Left lobe of liver (tissue), 2 donors: ENCODE results near the gene OTC. TPM values are rescaled to one million over a fixed set of nuclear protein-coding genes. Genes with fewer than 3 reads are reported as not detected.

Experiments used
- ATAC-seq: fragments of 200-7000 bp; cut with Tn5 transposase; one replicate; pipeline ENCODE4 v1.9.1; 2020; ENCODE audit warnings: mild to moderate bottlenecking, moderate library complexity
- DNase-seq: peaks from one replicate; pipeline ENCODE4 v3.0.0-alpha.2; 2020; ENCODE audit warnings: low spot score
- total RNA-seq: library from RNA; stranded (reverse); gene quantifications from one replicate; pipeline ENCODE4 v1.2.1, GENCODE V29; 2021
- donor health status: DM: no; HTN: no; CAD: no; lungs with moderate emphysema.
- donor health status: DM: no; HTN: yes; CAD: no.

OTC gene
- total RNA-seq, 1 donor from 2014 or later: 94.6 TPM

DNA sequence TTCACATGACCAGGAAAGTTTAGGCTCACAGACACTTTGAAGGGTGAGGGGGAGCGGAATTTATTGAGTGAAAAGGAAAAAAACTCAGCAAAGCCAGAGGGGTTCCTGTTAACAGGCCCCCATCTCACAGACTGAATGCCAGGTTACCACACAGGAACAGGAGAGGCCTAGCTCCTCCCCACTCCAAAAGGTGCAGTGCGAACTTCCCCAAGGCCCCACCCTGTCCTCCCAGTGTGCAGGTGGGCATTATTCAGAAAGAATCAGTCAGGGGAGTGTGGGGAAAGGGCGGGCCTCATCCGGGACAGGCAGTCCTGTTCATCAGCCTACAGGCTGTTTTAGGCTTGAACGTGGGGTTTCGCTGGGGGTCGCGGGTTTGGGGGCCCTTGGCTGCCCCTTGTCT is 4.0 kb downstream of the OTC start:
- no peak for ATAC-seq
- no peak for DNase-seq

DNA sequence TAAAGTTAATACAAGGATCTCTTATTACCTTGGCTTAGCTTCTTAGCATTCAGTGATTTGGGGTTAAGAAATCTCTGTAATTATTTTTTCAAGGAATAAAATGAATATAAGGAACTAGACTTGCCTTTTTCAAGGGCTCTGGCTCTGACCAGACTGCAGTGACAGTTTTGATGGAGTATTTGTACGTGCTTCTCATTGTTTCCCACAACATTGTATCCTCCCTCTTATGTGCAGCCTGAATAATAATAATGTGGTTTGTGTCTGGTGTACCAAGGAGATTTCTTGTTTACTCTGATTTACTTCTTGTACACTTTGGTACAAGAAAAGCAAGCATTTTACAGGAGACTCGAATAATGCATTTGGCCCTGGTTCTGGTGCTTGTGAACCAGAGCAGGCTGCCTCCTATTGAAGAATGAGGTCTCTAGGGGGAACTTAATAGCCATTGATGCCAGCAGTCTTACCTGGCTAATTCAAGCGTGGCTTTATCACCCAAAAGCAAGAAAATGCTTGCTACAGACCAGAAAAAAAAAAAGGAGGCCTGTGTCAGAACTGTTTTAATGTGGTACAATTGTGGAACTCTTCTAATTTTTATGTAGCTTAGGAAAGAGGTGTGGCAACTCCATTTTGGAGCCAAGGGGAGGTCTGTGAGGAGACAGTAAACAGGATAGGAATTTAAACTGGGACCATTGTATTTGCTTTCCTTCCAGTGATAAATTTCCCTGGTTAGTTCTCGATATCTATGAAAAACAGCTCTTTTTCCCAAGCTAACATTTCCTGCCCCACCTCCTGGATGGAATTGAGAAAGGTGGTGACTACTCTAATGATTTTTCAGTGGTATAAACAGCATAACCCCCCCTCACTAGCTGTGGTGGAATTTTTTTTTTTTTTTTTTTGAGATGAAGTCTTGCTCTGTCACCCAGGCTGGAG is 5.6 kb downstream of the OTC start:
- no peak for DNase-seq
- ATAC-seq: peak; percentile 65

GRCh38 chrX:38363046-38363445 is 10.6 kb downstream of the OTC start:
- ATAC-seq: no peak
- DNase-seq: no peak

DNA sequence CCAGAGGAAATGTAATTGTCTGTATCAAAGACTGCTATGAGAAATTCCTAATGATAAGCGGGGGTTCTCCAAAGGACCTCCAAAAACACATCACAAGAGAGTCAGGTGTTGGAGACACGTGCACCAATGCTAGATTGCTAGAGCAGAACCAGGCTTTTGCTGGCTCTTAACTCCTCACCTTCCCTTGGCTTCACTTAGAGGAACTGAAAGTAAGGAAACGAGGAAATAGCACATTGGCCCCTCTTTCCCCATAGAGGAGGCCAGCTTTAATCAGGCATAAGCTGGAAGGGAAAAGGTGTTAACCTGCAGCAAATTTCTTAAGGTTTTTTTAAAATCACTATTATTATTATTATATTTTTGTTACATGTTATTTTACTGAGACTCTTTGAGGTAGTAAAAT is 13.6 kb downstream of the OTC start:
- DNase-seq (no peak), ATAC-seq (no peak)

DNA sequence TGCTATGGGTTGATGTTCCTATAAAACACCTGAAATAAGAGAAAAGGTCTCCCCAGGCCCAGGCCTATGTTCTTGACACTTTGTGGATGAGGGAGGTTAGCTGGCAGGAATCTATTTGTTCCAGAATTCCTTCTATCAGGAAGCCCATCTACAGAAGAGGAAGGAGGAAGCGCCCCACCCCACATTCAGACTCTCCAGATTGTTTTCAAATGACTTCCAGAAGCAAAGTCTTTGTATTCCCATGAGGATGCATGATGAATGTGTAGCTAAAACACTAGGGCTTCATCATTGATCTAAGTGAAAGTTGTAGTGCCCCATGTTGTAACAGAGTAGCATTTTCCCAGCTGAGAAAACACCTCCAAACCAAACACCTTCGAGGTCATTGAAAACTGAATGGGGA is 16.4 kb downstream of the OTC start:
- ATAC-seq: no peak
- no peak for DNase-seq

DNA sequence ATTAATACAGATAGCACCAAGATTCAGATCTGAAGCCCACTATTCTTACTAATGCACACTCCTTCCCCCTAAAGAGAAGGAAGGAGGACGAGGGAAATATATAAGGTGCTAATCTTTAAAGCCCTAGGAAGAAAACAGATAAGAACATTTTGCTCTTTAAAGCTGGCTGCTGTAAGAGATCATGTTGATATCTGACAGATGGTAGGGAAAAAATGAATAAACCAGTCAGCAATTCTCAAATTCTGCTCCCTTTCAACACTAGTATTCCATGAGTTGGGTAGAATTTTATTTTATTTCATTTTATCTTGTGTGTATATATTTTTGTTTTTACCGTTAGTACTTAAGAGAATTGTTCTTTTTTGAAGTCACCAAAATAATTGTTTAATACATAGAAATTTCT is 19.2 kb downstream of the OTC start:
- ATAC-seq (no peak), DNase-seq (no peak)

DNA sequence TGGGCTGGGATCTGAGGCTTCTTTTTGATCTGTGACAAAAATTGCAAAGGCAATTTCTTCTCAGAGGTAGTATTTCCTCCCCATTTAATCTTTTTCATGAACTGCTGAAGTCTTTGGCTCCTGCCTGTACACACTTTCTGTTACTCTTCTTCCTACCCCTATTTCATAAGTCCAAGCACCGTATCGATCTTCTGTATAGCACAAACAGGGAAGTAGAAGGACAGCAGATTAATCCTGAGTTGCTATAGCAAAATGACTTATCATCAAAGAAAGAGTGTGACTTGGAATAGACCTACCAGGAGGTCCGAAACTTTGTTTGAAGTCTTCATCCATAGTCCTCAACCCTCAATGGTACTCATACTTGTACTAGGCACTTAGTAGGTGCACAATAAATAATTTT is 22.0 kb downstream of the OTC start:
- no peak for DNase-seq
- no peak for ATAC-seq

GRCh38 chrX:38375891-38376290 is 23.5 kb downstream of the OTC start:
- ATAC-seq: peak; percentile 68
- DNase-seq: no peak

DNA sequence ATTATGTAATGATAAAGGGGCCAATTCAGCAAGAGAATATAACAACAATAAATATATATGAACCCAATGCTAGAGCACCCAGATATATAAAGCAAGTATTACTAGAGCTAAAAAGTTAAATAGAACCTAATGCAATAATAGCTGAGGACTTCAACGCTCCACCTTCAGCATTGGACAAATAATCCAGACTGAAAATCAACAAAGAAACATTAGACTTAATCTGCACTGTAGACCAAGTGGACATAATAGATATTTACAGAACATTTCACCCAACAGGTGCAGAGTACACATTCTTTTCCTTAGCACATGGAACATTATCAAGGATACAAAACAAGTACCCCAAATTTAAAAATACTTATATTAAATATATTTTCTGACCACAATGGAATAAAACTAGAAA is 24.3 kb downstream of the OTC start:
- no peak for DNase-seq
- ATAC-seq: no peak

DNA sequence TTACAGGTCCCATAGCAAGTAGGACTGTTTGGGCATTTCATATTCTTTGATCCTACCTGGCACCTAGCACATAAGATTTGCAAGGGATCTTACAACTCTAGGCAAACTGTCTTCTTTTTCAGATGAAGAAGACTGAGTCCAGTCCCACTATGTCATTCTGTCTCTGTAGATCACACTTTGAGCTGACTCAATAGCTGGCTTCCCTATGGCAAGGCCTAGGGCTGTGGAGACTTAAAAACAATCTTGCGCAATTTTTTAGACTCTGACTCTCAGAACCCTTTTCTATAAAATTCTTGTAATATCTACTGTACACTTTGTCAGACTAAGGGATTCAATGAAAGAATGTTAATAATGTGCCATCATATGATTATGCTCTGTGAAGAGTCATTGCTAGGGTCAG is 26.7 kb downstream of the OTC start:
- ATAC-seq: peak; percentile 33
- DNase-seq: no peak

- DNase-seq (no peak), ATAC-seq (peak; percentile 74)
These were observed 30.3 kb downstream of the OTC start for GRCh38 chrX:38382663-38383062.

- DNase-seq: no peak
- ATAC-seq: no peak
These were observed 48.0 kb downstream of the OTC start for GRCh38 chrX:38400389-38400910.

GRCh38 chrX:38402118-38402517 is 49.7 kb downstream of the OTC start:
- DNase-seq: no peak
- no peak for ATAC-seq

DNA sequence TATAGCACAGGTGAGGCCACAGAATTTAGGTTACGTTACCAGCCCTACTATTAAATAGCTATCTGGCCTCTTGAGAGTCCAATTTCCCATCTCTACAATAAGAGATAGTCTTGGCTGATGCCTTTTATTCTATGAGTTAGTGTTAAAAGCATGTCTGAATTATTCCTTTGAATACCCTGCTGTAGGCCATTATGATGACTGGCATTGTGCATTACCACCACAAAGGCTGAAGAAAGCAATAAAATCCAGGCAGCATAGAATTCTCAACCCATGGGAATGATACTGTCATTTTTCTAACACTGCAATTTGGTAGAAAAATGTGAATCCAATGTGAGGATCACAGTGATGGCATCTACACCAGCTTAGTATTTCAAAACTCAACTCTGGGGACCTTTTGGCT is 51.4 kb downstream of the OTC start:
- no peak for ATAC-seq
- no peak for DNase-seq

GRCh38 chrX:38407126-38407525 is 54.7 kb downstream of the OTC start:
- no peak for ATAC-seq
- no peak for DNase-seq

DNA sequence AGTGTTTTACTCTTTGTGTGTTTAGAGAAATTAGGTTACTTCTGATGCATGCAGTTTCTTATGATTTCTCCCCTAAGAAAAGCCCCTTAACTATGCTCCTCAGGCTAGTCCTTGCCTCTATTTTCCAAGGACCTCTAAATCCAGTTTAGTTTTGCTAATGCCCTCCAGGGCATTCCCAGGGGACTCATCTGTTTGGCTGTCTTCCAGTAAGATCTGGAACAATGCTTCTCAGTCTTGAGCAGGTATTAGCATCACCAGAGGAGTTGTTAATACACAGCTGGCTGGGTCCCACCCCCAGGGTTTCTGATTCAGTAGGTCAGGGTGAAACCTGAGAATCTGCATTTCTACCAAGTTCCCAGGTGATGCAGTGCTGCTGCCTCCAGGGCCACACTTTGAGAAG is 56.9 kb downstream of the OTC start:
- DNase-seq: no peak

DNA sequence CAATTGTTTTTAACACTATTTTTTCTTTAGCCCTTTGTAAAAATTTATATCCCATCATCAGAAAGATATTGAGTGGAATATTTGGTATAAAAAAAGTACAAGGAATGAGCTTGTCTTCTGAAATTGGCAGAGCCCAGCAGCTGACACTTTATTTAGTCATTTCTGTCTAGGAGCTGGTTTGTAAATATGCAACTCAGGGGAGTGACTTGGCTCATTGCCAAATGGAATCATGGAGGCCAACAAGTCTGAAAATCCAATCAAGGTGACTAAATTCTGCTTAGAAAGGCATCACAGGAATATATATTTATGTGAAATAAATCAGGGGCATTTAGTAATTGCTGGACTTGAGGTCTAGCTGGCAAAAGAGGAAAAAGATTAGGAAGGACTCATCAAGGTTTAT is 74.4 kb downstream of the OTC start:
- ATAC-seq (no peak), DNase-seq (no peak)

More for the DNA sequence above, 56.9 kb downstream of the OTC start:
- ATAC-seq: no peak

GRCh38 chrX:38431525-38431924 is 79.1 kb downstream of the OTC start:
- ATAC-seq: no peak

DNA sequence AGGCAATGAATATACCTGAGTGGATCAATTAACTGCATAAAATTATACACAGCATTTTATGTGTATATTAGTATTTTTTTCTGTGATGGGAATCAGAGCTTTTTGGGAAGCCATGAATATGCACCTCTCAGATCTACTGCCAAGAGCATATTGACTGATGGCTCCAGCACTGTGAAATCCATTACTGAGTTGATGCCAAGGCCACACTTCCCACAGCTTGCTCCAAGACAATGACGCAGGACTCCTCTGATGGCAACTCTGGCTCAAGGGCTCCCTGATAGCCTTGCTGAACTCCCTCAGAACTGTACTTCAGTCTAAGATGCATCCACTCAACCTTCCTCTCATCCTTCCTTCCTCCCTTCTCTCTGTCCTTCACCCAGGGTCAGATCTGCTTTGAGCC is 82.7 kb downstream of the OTC start:
- ATAC-seq (peak; percentile 93), DNase-seq (peak; percentile 54)

More at GRCh38 chrX:38431525-38431924, 79.1 kb downstream of the OTC start:
- no peak for DNase-seq

- no peak for ATAC-seq
These were observed 84.7 kb downstream of the OTC start for GRCh38 chrX:38437093-38437492.

DNA sequence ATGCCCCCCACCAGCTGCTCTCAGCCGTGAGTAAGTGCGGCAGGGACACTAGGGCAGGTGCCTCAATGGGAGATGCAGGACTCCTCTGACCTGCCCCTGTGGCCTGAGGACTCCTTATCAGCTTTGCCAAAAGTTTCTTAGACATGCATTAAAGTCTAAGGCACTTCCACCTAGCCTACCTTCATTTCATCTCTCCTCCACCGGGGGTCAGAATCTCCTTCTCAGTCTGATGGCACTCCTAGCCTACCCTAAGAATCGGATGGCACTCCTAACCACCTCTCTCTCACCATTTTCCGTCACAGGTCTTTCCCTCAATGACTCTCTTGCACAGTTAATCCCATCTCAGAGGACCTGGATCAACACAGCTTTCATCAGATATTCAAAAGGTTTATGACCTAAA is 85.9 kb downstream of the OTC start:
- DNase-seq: no peak

More at GRCh38 chrX:38437093-38437492, 84.7 kb downstream of the OTC start:
- no peak for DNase-seq

GRCh38 chrX:38452603-38453002 is 100.2 kb downstream of the OTC start:
- DNase-seq: no peak
- ATAC-seq: no peak

More for the DNA sequence above, 85.9 kb downstream of the OTC start:
- ATAC-seq: no peak

DNA sequence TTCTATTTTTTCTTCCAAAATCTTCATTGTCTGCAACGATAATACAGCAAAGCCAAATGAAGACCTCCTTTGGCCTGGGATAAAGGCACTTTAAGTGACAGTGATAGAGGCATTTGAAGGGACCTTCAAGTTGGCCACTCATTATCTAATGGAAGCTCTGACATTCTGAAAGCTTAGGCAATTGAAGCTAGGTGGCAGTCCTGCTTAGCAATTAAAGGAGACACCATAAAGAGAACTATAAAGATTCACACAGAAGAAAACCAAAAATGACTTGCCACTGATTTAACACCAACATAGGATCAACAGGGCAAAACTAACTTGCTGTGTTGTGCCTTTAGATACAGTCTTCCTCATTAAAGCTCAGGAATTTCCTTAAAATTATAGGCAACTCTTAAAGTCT is 105.7 kb downstream of the OTC start:
- DNase-seq: no peak

More for the DNA sequence above, 105.7 kb downstream of the OTC start:
- peak; percentile 26 for ATAC-seq
